ENCODE results near the gene CDC34.

GRCh38 chr19:539429-540030, 8.0 kb downstream of the CDC34 start:
- TF ChIP-seq POLR2A (IDR thresholded peaks at IDR 0.05; ENCODE audit: low read depth, low read length) (no peak), TAF1 (IDR thresholded peaks at IDR 0.05; ENCODE audit: borderline replicate concordance, low read depth, low read length) (no peak)

Measured in GM12892 (cell line).